Islet of Langerhans (tissue), 1 donor: ENCODE measurements around the gene TST.

Source experiments
- FAIRE-seq: peaks from one replicate; lab custom pipeline; 2011; peaks lifted over from hg19 to GRCh38; lab: Jason Lieb, UNC

Gene TST

DNA sequence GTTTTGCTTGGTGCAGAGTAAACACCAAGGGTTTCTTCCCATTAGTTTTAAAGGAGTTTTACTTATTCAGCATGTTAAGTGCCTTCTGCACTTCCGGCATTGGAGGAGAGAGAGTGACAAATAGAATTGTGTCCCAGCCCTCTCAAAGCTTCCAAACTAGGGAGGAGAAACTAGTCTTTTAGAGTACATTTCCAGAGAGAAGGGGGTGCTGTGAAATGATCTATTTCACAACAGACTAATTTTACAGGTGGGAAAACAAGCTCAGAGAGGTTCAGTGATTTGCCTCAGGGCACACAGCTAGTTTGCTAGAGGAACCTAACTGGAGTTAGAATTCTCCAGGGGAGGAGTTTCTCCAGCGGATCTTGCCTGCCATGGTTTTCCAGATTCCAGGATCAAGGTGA lies 12.9 kb upstream of the TST start:
- FAIRE-seq, result no peak

DNA sequence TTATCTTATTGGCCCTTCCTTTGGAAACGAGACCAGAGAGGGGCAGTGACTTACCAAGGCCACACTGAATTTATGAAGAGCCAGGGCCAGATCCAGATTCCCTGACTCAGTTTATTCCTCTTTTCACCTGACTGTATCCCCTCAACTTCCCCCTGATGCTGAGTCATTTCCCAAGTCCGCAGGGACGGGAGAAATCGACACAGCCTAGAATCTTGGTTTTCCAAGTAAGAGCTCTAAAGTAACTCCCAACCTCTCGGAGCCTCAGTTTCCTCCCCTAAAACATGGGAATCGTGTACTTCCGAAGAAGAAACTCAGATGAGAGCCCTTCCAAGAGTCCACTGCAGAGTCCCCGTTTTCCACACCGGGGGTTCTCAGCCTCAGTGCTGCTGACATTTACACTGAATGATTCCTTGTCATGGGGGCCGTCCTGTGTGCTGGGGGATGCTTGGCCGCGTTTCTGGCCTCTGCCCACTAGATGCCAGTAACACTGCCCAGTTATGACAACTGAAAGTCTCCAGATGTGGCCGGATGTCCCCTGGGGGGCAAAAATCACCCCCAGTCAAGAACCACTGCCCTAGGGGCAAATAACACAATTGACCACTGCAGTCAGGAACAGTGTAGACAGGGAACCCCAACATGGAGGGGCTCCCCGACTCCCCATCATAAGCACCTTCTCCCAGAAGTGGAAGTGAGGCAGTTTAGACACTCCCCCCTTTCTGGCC lies 11.5 kb upstream of the TST start:
- no peak for FAIRE-seq

DNA sequence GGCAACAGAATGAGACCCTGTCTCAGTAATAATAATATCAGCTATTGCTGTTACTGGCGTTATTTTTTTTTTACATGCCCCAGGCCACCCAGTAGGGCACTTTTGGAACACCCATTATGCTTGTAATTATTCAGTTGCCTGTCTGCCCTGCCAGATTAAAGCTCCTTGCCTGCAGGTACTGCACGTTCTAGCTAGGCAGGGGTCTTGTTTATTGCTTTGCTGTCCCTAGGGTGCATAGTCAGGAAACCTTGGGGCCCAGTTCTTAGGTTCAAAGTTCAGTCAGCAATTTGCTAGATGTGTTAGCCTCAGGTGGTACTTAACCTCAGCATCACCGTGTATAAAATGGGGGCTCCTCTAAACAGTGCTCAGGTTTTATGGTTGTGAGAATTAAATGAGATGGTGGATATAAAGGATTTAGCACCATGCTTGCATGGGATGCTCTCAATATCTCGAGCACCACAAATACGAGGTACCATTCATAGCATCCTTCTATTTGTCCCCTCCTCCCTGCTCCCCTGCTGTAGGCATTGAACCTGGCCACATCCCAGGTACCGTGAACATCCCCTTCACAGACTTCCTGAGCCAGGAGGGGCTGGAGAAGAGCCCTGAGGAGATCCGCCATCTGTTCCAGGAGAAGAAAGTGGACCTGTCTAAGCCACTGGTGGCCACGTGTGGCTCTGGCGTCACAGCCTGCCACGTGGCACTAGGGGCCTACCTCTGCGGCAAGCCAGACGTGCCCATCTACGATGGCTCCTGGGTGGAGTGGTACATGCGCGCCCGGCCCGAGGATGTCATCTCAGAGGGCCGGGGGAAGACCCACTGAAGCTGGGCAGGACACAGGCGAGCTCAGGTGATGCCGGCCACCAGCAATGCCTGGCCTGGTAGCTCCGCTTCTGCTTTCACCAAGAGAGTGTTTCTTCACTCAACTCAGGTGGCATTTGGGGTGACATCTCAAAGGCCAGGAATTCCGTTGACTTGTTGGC lies 9.7 kb upstream of the TST start:
- no peak for FAIRE-seq

DNA sequence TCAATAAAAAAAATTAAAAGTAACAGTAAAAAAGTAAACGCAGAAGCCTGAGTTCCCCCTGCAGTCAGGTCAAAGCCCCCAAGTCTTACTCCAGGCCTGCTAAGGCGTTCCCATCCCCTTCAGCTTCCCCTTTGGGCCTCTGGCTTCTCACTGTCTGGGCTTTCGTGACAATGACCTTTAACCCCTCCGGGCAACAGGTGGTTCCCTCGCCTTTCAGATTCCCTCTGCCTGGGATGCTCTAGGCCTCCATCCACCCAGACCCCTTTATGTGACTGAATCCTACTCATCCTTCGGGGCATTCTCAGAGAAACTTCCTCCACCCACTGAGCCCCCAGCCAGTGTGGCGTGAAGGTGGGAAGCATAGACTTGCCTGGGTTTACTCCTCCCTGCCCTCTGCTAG lies 8.3 kb upstream of the TST start:
- no peak for FAIRE-seq

DNA sequence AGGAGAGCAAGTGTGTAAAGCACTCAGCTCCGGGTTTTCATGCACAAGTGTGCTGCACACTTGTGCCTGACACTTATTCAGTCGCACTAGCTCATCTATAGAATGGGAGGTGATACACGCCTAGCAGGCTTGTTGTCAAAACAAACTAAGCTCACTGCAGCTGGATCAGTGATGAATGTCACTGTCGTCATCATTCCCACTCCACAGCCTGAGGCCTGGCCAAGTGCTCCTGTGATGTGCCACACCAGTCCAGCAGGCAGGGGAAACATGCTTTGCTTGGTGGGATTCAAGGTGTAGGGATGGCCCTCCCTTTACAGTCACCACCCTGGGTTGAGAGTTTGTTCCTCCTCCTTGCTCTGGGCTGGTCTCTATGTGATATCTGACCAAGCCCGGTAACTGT lies 7.1 kb upstream of the TST start:
- FAIRE-seq, result no peak

DNA sequence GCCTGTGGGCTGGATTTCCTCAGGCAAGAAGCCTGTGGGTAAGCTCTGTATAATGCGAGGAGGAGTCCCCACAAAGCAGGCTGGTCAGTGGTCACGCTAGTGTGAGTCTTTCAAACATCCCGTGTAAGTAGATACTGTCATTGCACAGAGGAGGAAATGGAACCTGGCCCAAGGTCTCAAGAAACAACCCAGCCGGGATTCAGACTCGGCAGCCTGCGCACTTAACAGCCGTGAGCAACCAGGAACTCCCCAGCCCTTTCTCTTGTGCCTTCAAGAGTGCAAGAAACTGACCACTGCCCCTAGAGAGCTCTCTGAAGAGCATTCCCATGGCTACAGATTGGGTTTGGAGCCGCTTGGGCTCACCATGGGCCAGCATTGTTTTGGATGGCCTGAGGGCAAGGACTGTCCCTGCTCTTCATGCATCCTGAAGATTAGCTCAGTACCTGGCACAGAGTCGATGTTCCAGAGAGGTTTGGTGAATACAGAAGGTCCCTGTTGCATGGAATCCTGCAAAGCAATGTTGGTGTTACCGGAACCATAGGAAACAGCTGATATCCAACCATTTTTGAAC lies 6.3 kb upstream of the TST start:
- no peak for FAIRE-seq

DNA sequence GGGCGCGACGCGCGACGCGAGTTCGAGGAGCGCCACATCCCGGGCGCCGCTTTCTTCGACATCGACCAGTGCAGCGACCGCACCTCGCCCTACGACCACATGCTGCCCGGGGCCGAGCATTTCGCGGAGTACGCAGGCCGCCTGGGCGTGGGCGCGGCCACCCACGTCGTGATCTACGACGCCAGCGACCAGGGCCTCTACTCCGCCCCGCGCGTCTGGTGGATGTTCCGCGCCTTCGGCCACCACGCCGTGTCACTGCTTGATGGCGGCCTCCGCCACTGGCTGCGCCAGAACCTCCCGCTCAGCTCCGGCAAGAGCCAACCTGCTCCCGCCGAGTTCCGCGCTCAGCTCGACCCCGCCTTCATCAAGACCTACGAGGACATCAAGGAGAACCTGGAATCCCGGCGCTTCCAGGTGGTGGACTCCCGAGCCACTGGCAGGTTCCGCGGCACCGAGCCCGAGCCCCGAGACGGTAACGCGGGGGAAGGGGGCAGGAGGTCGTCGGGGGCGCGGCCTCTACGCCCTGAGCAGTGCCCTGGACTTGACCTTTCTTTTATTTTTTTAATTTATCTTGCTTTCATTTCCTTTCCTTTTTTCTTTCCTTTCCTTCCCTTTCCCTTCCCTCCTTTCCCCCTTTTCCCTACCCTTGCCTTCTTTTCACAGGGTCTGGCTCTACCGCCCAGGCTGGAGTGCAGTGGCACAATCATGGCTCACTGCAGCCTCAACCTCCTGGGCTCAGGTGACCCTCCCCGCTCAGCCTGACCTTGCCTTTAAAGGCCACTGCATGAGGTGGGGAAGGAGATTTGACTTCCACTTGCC lies 5.3 kb upstream of the TST start:
- no peak for FAIRE-seq

DNA sequence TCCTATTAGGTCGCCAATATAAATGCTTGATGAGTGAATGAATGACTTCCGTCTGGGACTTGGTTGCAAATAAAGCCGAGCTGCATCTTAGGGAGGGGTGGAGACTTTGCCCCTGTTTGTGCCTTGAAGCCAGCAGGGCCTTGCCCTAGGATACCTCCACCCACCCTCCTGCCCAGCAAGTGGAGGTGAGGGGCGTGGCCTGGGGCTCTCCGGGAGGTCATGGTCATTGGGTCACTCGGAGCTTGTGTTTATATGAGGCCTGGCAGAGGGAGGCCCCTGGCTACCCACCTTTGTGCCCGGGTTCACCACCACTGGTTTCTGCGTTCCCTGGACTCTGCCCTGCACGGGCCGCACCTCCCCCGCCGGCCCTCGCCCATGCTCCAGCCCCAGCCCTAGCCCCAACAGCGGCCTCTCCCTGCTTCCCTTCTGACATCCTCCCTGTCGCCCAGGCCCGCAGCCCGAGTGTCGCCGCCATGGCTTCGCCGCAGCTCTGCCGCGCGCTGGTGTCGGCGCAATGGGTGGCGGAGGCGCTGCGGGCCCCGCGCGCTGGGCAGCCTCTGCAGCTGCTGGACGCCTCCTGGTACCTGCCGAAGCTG lies 4.6 kb upstream of the TST start:
- no peak for FAIRE-seq

DNA sequence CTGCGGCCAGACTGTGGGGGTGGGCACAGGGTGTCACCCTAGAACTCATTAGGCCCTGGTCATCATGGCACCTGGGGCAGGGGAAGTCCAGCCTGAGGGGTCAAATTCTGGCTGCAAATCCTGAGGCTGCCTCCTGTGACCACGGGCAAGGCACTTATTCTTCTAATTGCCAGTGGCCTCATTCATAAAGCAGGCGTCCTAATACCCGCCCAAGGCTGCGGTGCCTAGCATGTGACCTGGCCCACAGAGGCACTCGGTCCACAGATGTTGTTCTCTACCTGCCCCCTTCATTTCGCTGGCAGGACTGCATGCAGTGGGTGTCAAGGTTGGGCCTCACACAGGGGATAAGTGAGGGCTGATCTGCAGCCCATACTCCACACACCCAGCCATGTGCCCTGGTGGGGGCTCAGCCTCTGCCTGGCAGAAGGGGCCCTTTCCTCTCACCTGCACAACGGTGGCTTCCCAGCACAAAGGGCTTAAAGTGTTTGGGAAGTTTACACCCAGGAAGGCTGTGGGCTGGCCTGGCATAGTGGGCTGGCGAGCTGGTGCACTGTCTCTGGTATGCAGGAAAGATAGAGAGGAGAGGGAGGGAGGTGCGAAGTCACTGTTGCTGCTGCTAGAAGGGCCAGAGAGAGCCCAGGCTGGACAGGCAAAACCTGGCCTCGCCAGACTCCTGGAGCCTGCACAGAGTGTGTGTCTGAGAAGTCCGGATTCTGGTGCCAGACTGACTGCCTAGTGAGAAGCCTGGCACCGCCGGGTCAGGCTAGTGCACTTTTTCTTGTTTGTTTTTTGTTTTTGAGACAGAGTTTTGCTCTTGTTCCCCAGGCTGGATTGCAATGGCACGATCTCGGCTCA lies 3.5 kb upstream of the TST start:
- no peak for FAIRE-seq

DNA sequence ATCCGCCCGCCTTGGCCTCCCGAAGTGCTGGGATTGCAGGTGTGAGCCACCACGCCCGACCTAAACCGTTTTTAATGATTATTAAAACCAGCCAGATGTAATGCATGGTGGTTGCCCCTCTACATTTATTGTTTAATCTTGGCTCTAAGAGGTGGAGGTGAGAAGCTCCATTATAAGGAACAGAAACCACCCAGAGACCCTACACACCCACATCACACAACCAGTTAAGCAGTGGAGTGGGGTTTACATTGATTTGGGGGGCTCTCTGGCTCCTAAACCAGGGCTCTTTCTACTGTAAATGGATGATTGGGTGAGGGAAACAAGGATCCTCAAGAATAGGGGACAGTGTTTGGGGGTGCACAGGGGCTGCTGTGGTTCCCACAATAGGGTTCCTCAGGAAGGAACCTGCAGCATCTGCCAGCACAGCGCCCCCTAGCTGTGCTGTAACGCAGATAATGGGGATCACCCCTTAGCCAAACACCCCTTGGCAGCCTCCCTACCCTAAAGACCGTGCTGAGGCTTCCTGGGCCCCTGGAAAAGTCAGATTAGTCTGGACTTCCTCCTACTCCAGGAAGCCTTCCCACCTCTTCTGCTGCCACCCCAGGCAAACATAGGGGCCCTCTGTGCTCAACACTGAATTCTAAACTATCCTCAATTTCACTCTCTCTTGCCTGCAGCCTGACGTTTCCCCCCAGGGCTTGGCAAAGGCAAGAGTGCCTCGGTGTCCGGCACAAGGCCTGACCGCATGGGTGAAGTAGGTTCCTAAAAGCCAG lies 2.6 kb upstream of the TST start:
- FAIRE-seq, result no peak

DNA sequence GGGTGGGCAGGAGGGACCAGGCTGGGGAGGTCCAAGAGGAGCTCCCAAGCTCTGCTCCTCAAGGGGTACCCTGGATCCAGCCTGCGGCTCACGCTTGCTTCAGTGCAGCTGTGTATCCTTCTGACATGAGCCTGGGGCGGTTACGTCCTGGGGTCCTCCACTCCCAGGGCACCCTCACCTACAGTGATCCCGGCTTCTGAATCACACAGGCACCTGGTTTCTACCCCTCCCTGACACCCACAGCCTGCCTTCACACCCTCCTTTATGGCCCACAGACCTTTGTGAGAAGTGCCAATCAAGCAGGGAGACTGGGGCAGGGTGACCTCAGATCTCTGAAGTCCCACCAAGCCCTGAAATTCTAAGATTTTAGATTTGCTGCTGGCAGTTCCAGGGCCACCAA lies 1.8 kb upstream of the TST start:
- no peak for FAIRE-seq

DNA sequence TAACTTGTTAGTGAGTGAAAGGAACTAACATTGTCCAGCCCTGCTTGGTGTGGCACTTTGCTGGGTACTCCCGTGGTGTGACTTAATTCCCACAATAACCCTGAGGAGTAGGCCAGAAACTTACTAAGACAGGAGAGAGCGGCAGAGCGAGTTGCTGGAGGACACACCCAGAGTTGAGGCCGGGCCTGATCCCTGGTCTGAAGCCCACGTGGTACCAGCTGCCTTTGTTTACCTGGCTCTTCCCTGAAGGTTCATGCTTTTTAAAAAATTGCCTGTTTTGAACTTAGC lies 889 bp upstream of the TST start:
- FAIRE-seq, result no peak

DNA sequence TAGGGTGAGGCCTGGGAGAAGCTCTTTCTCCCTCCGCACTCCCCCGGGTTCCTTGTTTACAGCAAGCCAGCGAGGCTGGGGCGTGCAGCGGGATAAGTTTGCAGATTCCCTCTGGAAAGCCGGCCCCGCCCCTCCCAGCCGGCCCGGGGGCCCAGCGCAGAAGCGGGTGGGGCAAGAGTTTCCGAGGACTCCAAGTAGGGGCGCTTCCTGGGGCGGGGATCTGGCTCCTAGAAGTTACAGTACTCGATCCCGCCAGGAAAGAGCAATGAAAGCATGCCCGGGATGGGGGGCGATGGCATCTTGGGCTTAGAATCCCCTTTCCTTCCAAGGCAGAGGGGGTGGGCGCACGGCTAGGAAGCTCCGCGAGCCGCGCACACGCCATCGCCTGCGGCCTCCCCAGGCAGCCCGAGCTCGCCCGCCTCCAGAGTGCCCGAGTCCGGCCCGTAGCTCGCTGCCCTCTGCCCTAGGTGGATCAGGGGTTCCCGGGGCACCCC lies 385 bp downstream of the TST start:
- FAIRE-seq, result no peak

DNA sequence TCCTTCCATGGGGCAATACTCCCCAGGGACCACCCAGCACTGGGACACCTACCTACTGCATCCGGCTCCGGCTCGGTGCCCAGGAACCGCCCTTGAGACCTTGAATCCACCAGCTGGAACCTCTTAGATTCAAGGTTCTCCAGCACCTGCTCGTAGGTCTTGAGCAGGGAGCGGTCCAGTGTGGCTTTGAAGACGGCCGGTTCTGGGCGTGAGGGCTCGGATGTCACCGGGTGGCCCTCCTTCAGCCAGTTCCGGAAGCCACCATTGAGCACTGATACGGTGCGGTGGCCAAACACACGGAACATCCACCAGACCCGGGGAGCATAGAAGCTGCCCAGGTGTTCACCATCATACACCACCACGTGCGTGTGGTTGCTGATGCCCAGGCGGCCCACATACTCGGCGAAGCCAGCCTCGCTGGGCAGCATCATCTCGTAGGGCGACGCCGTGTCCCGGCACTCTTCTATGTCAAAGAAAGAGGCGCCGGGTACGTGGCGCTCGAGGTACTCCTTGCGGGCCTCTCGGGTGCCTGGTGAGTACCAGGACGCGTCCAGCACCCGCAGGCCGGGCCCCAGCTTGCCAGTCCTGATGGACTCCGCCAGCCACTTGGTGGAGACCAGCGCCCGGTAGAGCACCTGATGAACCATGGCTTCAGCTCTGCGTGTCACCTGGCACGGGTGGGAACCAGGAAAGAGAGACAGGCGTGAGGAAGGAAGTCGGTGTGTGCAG lies 997 bp downstream of the TST start:
- no peak for FAIRE-seq

DNA sequence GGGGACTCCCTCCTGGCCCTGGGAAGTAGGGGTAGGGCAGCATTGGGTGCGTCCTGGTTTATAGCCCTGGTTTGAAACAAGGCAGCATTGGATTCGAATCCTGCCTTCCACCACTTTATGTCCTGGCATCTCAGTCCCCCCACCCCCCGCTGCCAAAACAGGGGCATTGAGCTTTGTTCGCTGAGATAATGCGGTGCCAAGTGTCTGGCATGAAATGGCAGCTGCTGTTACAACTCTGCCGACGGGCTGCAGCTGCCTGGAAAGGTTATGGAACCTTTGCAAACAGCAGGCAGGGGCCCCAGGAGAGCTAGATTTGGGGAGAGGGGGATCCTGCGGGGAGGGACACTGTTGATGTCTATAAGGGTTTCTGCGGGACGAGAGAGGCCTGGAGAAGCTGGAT lies 1.9 kb downstream of the TST start:
- FAIRE-seq, result no peak

DNA sequence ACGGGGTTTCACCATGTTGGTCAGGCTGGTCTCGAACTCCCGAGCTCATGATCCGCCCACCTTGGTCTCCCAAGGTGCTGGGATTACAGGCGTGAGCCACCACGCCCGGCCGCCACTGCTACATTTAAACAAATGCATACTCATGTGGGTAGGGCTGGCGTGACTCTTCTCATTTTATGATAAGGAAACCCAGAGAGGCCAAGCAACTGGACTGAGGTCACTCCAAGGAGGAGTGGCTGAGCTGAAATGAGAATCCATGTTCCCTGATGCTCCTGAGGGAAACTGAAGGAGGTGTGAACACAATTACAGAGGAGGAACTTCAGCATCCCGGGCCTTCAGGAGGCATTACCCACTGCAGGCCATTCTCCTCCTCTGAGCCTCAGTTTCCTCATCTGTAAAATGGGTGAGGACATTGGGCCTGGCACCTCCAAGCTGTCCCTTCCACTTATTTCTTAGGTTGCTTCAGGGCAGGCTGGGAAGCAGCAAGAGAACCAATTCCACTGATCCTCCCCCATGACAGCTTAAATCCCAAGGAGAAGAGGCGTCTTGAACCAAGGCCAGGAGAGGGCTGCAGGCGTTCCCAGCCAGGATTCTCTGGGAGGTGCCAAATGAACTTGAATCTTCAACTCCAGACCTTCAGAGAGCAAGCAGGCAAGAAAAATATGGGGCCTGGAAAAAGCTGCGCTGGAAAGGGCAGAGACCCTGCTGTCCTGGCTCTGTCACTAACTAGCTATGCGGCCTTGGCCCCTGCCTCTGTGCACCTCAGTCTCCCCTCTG lies 2.9 kb downstream of the TST start:
- no peak for FAIRE-seq

DNA sequence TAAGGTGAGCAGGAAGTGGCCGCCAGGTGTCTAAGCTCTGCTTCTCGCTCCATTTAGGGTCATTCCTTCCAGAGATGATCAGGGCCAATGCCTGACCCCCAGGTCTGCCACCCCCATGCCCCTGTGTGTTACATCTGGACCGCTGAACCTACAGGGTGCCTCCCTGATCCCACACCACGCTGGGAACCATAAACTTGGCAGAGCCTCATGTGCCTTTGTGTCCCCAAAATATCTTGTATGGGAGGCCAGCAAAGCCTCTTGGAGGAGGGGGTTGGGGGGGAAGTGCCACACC lies 3.7 kb downstream of the TST start:
- no peak for FAIRE-seq

DNA sequence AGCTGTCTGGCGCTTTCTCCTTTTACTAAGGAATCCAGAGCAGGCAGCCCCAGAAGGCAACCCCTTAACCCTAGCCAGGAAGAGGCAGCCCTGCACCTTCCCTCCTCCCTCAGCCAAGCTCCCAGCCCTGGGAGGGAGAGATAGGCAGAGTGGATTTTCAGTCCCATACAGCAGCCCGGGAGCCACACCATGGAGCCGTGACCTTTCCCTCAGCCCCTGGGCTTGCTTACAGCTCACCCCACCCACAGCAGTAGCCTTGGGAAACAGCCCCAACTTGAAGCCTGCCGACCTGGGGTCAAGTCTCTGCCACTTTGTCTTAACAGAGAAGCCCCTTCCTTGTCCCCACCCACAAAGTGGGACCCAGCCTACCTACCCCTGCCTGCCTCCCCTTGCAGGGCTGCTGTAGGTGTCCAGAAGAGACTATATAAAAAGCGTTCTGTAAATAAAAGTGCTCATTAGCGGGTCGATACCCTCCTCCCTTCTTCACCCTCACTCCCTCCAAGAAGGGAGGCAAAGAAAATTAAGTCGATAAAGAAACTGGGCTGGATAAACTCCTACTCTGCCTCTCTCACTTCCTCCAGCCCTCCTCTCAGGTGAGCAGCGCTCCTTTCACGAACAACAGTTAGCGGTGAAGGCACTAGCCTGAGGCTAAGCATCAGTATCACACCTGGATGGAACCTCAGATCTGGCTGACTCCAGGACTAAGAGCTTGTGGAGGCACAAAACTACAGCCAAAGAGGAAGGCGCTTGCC lies 4.2 kb downstream of the TST start:
- FAIRE-seq, result no peak
